Measurements from ENCODE around the gene RPS15. TPM values are rescaled to one million over a fixed set of nuclear protein-coding genes. Genes with fewer than 3 reads are reported as not detected.
A peak's percentile ranks its signal among the peaks of the same experiment; 100 is the strongest.

Gene RPS15
- total and polyA plus RNA-seq, 9 of the 15 experiments (the other 6 are each of a cell fraction or from before 2014, with no cell fraction given) = 605 to 2,791 (median 957) TPM

- peak; percentile 25; the same call in 1 of the 2 replicates for TF ChIP-seq ZBTB7A (IDR thresholded peaks at IDR 0.05; ENCODE audit: borderline replicate concordance, control insufficient read depth, low read depth, low read length)
- 0 out of 2 replicates have a peak, but pooled peaks have one; percentile 19 for TF ChIP-seq SREBF1 (IDR thresholded peaks at IDR 0.05; ENCODE audit: borderline replicate concordance, low read depth, low read length)
- TF ChIP-seq CTBP1 (IDR thresholded peaks at IDR 0.05; ENCODE audit: borderline replicate concordance) = peak; percentile 98
- TF ChIP-seq NKRF (IDR thresholded peaks at IDR 0.05; ENCODE audit: borderline replicate concordance) = peak; percentile 65; the same call in 1 of the 2 replicates
- peak; percentile 66 for TF ChIP-seq GABPB1 (CRISPR knock-in tag; IDR thresholded peaks at IDR 0.05)
- TF ChIP-seq XRCC3 (IDR thresholded peaks at IDR 0.05) = no peak
- peak; percentile 49 for TF ChIP-seq SMAD1 (IDR thresholded peaks at IDR 0.05; ENCODE audit: low read depth, low read length, partially characterized antibody)
- peak; percentile 65 for TF ChIP-seq USF2 (CRISPR knock-in tag; IDR thresholded peaks at IDR 0.05)
- TF ChIP-seq BCOR (IDR thresholded peaks at IDR 0.05) = peak; percentile 68; the same call in 1 of the 2 replicates
- no peak for TF ChIP-seq ZNF707 (CRISPR knock-in tag; conservative IDR thresholded peaks at IDR 0.05)
- TF ChIP-seq POLR2AphosphoS2 (IDR thresholded peaks at IDR 0.05; ENCODE audit: low read length) = no peak
- TF ChIP-seq TEAD1 (CRISPR knock-in tag; IDR thresholded peaks at IDR 0.05) = peak in 1 of 2 experiments; percentile 76; a peak in 1 of 4 replicates
- TF ChIP-seq CHD1 (IDR thresholded peaks at IDR 0.05; ENCODE audit: low read length) = no peak
- TF ChIP-seq MEF2A (IDR thresholded peaks at IDR 0.05; ENCODE audit: control insufficient read depth, low read depth, low read length) = peak; percentile 63; the same call in 1 of the 2 replicates
- TF ChIP-seq ZBTB43 (CRISPR knock-in tag; IDR thresholded peaks at IDR 0.05) = 0 out of 2 replicates have a peak, but pooled peaks have one; percentile 71
- peak; percentile 45; the same call in 1 of the 2 replicates for TF ChIP-seq SMARCE1 (IDR thresholded peaks at IDR 0.05)
- TF ChIP-seq MXD1 (CRISPR knock-in tag; IDR thresholded peaks at IDR 0.05; ENCODE audit: borderline replicate concordance, poor library complexity, severe bottlenecking) = peak; percentile 60
- TF ChIP-seq POLR2G (IDR thresholded peaks at IDR 0.05; ENCODE audit: low read depth, low read length) = peak; percentile 88
- peak; percentile 86 for TF ChIP-seq SMAD4 (CRISPR knock-in tag; conservative IDR thresholded peaks at IDR 0.05)
- TF ChIP-seq ZC3H11A (IDR thresholded peaks at IDR 0.05; ENCODE audit: low read depth, low read length) = no peak
- no peak for TF ChIP-seq GTF2B (IDR thresholded peaks at IDR 0.05; ENCODE audit: extremely low read depth, insufficient read length)
- peak; percentile 57; the same call in 1 of the 2 replicates for TF ChIP-seq ZBED1 (IDR thresholded peaks at IDR 0.05)
These were observed 31.2 kb upstream of the RPS15 start (continued) for GRCh38 chr19:1406774-1407527.

Measured in K562 (cell line).